Thyroid gland (tissue), 4 donors: Measurements from ENCODE around the gene PRR33.

Experiments used
- CTCF ChIP-seq, 6 experiments: fragments of 200-600 bp in 3 of 6; fragments of 450-650 bp in 3 of 6; sonication (generic) in 3 of 6; IDR thresholded peaks; one replicate each; pipeline ENCODE4 v1.5.1; 2016 to 2019; ENCODE audit warnings: antibody characterized with exemption in 6 of 6, mild to moderate bottlenecking in 2 of 6, inconsistent platforms in 1 of 6, moderate library complexity in 1 of 6
- POLR2A ChIP-seq, 2 donors: fragments of 450-650 bp; IDR thresholded peaks; one replicate each; pipeline ENCODE4 v1.6.1; 2017; ENCODE audit warnings: antibody characterized with exemption in 2 of 2, mild to moderate bottlenecking in 2 of 2, moderate library complexity in 1 of 2

GRCh38 chr11:1888811-1889210 is 2.9 kb downstream of the PRR33 start:
- TF ChIP-seq CTCF (IDR thresholded peaks at IDR 0.05) (no peak), POLR2A (IDR thresholded peaks at IDR 0.05) (no peak)
